GM10266 (cell line): ENCODE results near the gene CRCP.
"Not testable (repeated sequence)": the region's sequence is repeated elsewhere in the genome, so short reads cannot be mapped to it uniquely, and the experiment has no call there.

ENCODE experiments used
- DNase-seq: peaks from one replicate; pipeline ENCODE4 v3.0.0; 2012; ENCODE audit errors: extremely low spot score
- TF ChIP-seq, protein P1 (sequence below): IDR thresholded peaks from 2 replicates; pipeline ENCODE4 v1.5.1; 2012; ENCODE audit warnings: mild to moderate bottlenecking, low read depth; ENCODE audit not compliant: control insufficient read depth, insufficient read depth; ENCODE audit errors: missing control alignments

CRCP gene

DNA sequence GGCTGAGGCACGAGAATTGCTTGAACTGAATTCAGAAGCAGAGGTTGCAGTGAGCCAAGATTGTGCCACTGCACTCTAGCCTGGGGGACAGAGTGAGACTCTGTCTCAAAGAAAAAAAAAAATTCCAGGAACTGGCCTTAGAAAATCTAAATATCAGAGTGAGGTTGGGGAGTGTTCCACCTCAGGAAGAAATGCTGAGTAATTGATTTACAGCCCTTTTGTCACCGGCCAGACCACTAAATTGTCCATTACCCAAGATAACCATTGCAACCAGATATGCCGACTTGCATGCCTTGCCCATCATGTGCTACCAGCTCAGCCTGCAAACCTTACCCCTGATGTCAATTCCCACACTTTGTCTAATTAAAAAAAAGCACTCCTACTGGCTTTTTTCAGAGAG is 42.4 kb downstream of the CRCP start:
- TF ChIP-seq, protein P1, sequence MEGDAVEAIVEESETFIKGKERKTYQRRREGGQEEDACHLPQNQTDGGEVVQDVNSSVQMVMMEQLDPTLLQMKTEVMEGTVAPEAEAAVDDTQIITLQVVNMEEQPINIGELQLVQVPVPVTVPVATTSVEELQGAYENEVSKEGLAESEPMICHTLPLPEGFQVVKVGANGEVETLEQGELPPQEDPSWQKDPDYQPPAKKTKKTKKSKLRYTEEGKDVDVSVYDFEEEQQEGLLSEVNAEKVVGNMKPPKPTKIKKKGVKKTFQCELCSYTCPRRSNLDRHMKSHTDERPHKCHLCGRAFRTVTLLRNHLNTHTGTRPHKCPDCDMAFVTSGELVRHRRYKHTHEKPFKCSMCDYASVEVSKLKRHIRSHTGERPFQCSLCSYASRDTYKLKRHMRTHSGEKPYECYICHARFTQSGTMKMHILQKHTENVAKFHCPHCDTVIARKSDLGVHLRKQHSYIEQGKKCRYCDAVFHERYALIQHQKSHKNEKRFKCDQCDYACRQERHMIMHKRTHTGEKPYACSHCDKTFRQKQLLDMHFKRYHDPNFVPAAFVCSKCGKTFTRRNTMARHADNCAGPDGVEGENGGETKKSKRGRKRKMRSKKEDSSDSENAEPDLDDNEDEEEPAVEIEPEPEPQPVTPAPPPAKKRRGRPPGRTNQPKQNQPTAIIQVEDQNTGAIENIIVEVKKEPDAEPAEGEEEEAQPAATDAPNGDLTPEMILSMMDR = no peak
- DNase-seq = no peak

DNA sequence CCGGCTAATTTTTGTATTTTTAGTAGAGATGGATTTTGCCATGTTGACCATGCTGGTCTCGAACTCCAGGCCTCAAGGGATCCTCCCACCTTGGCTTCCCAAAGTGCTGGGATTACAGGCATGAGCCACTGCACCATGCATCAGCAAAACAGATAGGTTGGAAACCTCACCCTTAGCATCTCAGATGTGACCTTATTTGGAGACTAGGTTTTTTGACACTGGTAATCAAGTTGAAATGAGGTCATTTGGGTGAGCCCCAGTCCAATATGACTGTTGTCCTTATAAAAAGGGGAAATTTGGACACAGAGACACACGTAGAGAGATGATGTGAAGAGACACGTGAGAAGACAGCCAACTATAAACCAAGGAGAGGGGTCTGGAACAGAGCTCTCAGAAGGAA is 48.0 kb downstream of the CRCP start:
- DNase-seq = no peak
- TF ChIP-seq, protein P1 = no peak

DNA sequence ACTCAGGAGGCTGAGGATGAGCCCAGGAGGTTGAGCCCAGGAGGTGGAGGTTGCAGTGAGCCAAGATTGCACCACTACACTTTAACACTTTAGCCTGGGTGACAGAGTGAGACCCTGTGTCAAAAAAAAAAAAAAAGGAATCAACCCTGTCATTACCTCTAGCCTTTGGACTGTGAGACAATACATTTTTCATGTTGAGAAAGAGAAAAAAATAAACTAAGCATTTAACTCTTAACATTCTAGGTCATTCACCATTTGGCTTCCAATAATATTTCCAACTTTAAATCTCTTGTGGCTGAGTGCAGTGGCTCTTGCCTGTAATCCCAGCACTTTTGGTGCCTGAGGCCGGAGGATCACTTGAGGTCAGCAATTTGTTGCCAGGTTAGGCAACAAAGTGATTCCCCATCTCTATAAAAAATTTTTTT is 48.6 kb downstream of the CRCP start:
- TF ChIP-seq, protein P1 = no peak
- no peak for DNase-seq

DNA sequence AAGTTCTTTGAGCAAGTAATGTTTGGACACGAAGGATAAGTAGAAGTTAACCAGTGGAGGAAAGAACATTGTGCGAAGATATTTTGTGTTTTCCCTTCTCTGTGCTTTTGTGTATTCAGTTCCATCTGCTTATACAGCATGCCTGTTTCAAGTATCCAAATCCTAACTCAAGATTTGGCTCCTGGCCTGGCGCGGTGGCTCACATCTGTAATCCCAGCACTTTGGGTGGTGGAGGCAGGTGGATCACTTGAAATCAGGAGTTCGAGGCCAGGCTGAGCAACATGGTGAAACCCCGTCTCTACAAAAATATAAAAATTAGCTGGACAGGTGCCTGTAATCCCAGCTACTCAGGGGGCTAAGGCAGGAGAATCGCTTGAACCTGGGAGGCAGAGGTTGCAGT is 49.7 kb downstream of the CRCP start:
- no peak for DNase-seq
- TF ChIP-seq, protein P1 = no peak

DNA sequence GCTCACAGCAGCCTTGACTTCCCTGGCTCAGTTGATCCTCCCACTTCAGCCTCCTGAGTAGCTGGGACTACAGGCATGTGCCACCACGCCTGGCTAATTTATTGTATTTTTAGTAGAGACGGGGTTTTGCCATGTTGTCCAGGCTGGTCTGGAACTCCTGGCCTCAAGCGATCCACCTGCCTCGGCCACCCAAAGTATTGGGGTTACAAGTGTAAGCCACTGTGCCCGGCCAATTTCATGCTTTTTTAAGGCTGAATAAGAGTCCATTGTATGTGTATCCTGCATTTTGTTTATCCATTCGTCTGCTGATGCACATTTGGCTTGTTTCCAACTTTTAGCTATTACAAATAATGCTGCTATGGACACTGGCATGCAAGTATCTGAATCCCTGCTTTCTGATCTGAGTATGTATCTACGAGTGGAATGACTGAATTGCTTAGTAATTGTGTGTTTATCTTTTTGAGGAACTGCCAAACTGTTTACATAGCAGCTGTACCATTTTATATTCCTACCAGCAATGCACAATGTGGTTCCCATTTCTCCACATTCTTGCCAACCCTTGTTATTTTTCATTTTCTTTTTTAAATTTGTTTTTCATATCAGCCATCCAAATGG is 53.2 kb downstream of the CRCP start:
- TF ChIP-seq, protein P1 = no peak
- no peak for DNase-seq

DNA sequence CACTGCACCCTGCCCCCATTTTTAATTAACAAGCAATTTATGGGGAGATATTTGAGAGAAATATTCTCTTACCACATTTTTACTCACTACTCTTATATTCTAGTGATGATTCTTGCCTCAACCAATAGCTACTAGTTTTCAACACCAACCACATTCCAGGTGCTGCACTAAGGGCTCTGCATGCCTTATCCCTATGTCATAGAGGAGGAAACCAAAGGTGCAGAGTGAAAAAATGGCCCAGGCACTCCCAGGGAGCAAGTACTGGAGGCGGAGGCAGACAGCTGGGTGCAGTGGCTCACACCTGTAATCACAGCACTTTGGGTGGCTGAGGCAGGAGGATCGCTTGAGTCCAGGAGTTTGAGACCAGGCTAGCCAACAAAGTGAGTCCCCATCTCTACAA is 55.0 kb downstream of the CRCP start:
- TF ChIP-seq, protein P1 = no peak
- no peak for DNase-seq

DNA sequence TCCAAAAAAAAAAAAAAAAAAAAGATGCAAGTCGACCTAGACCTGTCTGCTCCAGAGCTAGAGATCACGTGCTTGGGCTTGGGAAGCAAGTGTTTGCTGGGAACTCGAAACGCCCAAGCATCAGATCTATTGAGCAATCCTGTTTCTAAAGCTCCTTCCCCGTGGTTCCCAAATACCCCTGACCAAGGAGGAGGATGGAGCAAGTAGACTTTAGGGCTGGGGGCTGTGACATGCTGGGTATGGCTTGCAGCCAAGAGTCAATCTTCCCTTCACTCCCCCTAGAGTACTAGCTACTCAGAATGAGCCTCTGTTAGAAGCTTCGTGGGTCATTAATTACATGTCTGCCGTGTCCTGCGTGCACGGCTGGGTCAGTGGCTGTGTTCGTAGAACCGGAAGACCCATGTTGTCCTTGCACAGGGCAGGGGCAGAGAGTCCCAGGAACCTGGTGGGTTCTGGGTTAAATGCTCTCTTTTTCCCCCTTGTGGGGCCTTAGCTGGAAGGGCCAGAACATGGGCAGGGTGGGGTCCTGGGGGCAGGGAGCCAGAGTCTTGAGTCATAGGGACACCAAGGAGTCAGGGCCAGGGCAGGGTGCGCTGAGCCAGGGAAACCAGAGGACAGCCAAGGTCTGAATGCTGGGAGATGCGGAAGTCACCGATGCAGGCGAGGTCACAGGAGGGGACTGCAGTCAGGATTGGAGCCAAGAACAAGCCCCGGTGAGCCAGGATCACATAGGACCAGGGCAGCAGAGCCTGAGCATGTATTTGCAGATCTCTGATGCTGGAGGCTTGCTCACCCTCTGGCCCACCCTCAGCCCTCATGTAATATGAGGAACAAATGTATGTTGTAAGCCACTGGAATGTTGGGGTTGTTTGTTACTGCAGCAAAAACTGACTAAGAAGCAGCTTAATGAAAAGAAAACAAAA is 55.9 kb downstream of the CRCP start:
- TF ChIP-seq, protein P1 = no peak

DNA sequence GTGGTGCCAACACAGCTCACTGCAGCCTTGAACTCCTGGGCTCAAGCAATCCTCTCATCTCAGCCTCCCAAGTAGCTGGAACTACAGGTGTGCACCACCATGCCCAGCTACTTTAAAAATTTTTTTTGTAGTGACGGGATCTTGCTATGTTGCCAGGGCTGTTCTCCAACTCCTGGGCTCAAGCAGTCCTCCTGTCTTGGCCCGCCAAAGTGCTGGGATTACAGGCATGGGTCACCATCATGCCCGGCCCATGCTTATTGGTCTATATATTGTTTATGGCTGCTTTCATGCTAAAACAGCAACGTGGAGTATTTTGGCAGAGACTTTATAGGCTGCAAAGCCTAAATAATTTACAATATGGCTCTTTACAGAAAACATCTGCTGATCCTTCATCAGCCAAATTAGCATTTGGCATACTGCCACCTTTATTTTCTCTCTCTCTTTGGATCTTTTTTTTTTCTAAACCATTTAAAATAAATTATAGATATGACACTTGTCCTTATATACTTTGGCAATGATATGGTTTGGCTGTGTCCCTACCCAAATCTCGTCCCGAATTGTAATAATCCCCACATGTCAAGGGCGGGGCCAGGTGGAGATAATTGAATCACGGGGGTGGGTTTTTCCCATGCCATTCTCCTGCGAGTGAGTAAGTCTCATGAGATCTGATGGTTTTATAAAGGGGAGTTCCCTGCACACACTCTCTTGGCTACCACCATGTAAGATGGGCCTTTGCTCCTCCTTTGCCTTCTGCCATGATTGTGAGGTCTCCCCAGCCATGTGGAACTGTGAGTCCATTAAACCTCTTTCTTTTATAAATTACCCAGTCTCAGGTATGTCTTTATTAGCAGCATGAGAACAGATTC is 58.1 kb downstream of the CRCP start:
- not testable (repeated sequence) for DNase-seq

More for the DNA sequence above, 55.9 kb downstream of the CRCP start:
- DNase-seq = no peak
